ENCODE data around the gene PLIN1. TPM values are rescaled to one million over a fixed set of nuclear protein-coding genes. Genes with fewer than 3 reads are reported as not detected.
"Not testable (repeated sequence)": the region's sequence is repeated elsewhere in the genome, so short reads cannot be mapped to it uniquely, and the experiment has no call there.

The PLIN1 gene, protein sequence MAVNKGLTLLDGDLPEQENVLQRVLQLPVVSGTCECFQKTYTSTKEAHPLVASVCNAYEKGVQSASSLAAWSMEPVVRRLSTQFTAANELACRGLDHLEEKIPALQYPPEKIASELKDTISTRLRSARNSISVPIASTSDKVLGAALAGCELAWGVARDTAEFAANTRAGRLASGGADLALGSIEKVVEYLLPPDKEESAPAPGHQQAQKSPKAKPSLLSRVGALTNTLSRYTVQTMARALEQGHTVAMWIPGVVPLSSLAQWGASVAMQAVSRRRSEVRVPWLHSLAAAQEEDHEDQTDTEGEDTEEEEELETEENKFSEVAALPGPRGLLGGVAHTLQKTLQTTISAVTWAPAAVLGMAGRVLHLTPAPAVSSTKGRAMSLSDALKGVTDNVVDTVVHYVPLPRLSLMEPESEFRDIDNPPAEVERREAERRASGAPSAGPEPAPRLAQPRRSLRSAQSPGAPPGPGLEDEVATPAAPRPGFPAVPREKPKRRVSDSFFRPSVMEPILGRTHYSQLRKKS
- total RNA-seq, result 100 to 1,000 TPM; 140 to 245 TPM
- long read RNA-seq, partial matches to known transcripts, result 15 of 15 reads
- long read RNA-seq, other reads (novel, unspliced or antisense), result 0 of 15 reads

DNA sequence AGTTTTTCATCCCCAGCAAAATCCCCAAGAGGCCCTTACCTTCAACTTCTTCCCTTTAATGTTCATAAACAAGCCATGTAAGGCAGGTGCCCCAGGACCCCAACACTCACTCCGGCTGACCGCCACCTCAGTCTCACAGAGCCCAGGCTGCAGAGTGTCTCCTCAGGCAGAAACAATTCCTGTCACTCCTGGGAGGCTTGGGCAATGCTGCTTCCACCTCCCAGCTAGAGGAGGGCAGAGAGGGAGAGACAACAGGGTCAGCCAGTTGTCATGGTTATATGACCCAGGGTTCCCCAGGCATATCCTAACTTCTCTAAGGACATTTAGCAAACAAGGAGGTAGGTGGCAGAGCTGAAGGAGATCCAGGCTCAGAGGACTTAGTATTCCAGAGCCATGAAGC, at the start of gene PLIN1:
TSS of gene PLIN1 (minus strand) at position 156 of the 400 bp plus-strand sequence. CDS start 1,878 bp downstream, outside the sequence.
- peak in 1 of 2 donors; percentile 47 for ATAC-seq
- intact Hi-C loops (cut with DNase I), result no loop called here

DNA sequence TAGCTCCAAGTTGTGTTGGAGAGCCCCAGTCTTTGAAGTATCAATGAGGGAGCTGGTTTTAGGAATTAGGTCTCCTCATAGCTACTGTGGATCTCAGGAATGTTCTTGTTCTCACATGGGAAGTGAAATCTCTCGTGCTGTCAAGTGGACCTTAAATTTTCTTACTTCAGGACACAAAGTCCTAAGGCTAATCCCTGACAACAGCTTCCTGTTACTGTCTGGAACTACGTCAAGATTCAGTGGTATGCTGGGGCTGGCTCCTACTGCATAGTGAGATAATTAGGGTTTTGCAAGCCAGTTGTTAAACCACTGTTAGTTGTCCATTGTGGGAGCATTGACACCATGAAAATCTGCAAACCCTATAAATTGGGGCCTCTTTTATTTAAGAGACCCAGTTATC, 49.1 kb upstream of the PLIN1 start:
- DNase-seq, result no peak
- intact Hi-C loops (cut with DNase I), result no loop called here
- peak; percentile 71 to 87 for ATAC-seq

More for the DNA sequence above, at the start of gene PLIN1:
- no peak for DNase-seq

DNA sequence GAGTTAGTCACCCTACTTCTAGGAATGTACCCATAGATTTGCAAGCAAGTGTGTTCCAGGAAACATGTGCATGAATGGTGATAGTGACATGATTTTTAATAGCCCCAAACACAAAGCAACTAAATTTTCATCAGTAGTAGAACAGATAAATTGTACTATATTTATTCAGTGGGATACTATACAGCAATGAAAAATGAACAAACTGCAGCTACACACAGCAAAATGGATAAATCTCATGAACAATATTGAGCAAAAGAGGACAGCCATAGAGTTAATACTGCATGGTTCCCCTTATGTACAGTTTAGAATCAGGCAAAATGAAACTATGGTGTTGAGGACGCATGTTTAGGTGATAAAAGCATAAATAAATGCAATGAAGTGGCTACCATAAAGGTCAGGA, 45.9 kb upstream of the PLIN1 start:
- intact Hi-C loops (cut with DNase I), result no loop called here

GRCh38 chr15:89724621-89725020, 45.5 kb upstream of the PLIN1 start:
- intact Hi-C loops (cut with DNase I), result no loop called here
- DNase-seq (no peak), ATAC-seq (no peak)

More for the DNA sequence above, 45.9 kb upstream of the PLIN1 start:
- ATAC-seq (no peak), DNase-seq (no peak)

DNA sequence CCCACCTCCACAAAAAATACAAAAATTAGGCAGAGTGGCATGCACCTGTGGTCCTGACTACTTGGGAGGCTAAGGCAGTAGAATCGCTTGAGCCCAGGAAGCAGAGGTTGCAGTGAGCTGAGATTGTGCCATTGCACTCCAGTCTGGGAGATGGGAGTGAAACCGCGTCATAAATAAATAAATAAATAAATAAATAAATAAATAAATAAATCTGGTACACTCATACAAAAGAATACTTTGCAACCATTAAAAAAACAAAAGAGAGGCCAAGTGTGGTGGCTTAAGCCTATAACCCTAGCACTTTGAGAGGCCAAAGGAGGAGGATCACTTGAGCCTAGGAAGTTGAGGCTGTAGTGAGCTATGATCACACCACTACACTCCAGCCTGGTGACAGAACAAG, 43.9 kb upstream of the PLIN1 start:
- no peak for ATAC-seq
- intact Hi-C loops (cut with DNase I), result no loop called here
- DNase-seq, result no peak

DNA sequence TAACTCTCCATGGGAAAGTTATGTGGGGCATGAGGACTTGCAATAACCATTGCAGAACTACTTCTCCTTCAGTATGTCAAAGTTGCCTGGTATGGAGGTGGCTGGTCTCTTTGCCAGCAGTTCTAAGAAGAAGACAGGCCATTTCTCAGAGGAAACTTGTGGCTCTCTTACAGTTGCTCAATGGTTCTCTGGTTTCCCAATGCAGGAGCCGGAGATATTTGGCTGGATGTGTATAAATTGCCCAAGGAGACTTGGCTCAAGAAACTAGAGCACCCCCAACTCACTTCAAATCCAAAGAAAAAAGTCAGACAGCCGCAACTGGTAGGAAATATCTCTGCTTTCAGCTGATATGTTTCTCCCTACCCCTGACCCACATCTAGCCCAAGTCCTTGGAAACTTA, 35.6 kb upstream of the PLIN1 start:
- ATAC-seq, result peak in 1 of 2 donors; percentile 84
- intact Hi-C loops (cut with DNase I), result no loop called here

GRCh38 chr15:89707577-89707976, 28.4 kb upstream of the PLIN1 start:
- intact Hi-C loops (cut with DNase I), result no loop called here
- ATAC-seq (no peak), DNase-seq (no peak)

More for the DNA sequence above, 35.6 kb upstream of the PLIN1 start:
- no peak for DNase-seq

DNA sequence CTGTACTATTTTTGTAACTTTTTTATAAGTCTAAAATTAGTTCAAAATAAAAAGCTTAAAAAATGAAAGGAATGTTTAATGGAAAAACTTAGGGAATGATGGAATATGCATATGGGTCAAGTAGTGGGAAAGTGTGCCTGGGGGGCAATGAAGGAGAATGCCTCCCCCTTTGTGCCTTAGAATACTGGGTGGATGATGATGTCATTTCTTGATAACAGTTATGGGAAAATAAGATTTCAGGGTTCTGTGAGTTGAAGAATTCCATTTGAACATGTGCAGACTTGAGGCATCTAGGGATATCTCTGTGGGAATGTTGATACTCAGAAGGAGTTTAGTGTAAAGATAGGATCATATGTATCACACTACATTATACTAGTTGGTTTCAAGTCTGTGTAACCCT, 25.2 kb upstream of the PLIN1 start:
- DNase-seq (no peak), ATAC-seq (no peak)
- intact Hi-C loops (cut with DNase I), result no loop called here

- intact Hi-C loops (cut with DNase I), result no loop called here
- no peak for ATAC-seq
- no peak for DNase-seq
Observed at GRCh38 chr15:89695198-89695597, 16.0 kb upstream of the PLIN1 start.

DNA sequence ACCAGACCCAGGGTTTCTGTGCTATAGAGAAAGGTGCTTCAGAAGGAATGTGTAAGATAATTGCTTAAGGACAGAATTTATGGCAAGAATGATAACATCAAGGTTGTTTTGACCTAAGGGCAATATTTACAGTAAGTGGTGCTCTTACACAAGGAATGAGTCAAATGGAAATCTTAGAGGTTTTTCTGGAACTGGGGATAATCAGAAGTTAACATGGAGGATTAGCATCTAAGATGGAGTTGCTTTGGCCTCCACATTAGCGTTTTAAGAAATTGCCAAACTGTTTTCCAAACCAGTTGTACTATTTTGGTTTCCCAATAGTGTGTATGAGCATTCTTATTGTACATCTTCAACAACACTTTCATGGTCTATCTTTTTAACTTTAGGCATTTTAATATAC, 14.5 kb upstream of the PLIN1 start:
- intact Hi-C loops (cut with DNase I), result no loop called here
- ATAC-seq (no peak), DNase-seq (no peak)

DNA sequence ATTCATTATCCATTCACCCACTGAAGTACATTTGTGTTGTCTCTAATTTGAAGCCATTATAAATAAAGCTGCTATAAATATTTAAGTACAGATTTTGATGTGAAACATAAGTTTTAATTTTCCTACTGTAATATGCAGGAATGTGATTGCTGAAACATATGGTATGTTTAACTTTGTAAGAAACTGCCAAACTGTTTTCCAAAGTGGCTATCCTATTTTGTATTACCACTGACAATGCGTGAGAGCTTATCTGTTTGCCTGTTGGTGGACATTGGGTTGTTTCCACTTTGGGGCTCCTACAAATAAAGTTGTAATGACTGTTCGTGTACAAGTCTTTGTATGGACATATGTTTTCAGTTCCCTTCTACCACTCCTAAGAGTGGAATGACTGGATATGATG, 13.9 kb upstream of the PLIN1 start:
- intact Hi-C loops (cut with DNase I), result no loop called here
- no peak for ATAC-seq
- no peak for DNase-seq

GRCh38 chr15:89690276-89691218, 11.4 kb upstream of the PLIN1 start, which contains the start of the genes PEX11A and WDR93:
Gene PEX11A (minus strand): TSS chr15:89690754. CDS start chr15:89690632, 122 bp downstream.
Gene WDR93 (plus strand): TSS chr15:89690811. CDS start chr15:89701747, 10,936 bp downstream.
- DNase-seq (peak; percentile 86), ATAC-seq (peak; percentile 94 to 98)
- intact Hi-C loops (cut with DNase I), result no loop called here

DNA sequence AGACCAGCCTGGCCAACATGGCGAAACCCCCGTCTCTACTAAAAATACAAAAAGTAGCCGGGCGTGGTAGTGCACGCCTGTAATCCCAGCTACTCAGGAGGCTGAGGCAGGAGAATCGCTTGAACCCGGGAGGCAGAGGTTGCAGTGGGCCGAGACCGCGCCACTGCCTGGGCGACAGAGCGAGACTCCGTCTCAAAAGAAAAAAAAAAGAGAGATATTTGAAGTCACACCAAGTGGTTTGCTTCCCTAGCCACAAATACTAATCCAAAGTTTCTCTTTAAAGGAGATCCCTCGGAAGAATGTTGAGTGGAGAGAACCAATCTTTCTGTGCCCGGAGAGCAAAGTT, 10.7 kb upstream of the PLIN1 start:
- DNase-seq; intact Hi-C loops (cut with DNase I); ATAC-seq: not testable (repeated sequence)

- ATAC-seq, result peak in 1 of 2 donors; percentile 28
- DNase-seq, result no peak
- intact Hi-C loops (cut with DNase I), result no loop called here
Observed at GRCh38 chr15:89686522-89686921, 7.4 kb upstream of the PLIN1 start.

- DNase-seq, result no peak
- intact Hi-C loops (cut with DNase I), result no loop called here
- ATAC-seq, result no peak
Observed at GRCh38 chr15:89685995-89686394, 6.8 kb upstream of the PLIN1 start.

- intact Hi-C loops (cut with DNase I), result loop anchor here in 1 of 2 donors (2.0 kb wide), 1 partner anchor 34 kb away; no protein-coding TSS in a partner anchor
- DNase-seq (no peak), ATAC-seq (peak in 1 of 2 donors; percentile 12)
Observed at GRCh38 chr15:89681146-89681545, 2.0 kb upstream of the PLIN1 start.

DNA sequence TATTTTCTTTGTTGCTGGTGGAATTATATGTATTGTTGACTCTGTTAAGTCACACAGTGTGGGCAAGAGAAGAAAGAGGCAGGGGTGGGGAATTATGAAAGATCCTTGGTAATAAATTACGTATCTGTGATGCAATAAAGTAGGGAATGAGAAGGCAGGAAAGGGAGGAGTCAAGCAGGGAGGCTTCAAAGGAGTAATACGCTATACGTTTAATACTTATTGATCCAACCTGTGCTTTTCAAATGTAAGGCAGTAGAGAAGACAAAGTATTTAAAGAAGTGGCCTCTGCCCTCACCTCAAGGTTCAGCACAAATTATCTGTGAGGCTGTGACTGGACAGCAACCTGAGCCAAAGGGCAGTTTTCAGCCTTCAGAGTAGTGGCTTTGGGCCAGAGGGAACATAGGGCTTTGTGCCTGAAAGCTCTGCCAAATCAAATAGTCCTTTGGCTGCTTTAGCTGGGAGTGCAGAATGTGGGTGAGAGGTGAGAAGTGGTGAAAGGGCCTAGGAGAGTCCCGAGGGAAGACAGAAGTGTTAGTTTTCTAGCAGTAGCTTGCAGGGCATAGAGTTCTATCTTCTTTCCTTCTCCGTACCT, 1.2 kb upstream of the PLIN1 start:
- DNase-seq, result peak; percentile 74
- intact Hi-C loops (cut with DNase I), result loop anchor here in 1 of 2 donors (2.0 kb wide), 1 partner anchor 34 kb away; no protein-coding TSS in a partner anchor

GRCh38 chr15:89677381-89677780, 1.8 kb downstream of the PLIN1 start:
- intact Hi-C loops (cut with DNase I), result no loop called here
- ATAC-seq, result no peak
- DNase-seq, result no peak

More for the DNA sequence above, 1.2 kb upstream of the PLIN1 start:
- ATAC-seq, result peak; percentile 94 to 98

GRCh38 chr15:89675606-89676005, 3.6 kb downstream of the PLIN1 start:
- intact Hi-C loops (cut with DNase I), result no loop called here
- ATAC-seq, result no peak
- DNase-seq, result no peak

Measured in left cardiac atrium (tissue), 4 donors.